ENCODE measurements around the gene PALM3.
A peak's percentile ranks its signal among the peaks of the same experiment; 100 is the strongest.
"Not testable (repeated sequence)": the region's sequence is repeated elsewhere in the genome, so short reads cannot be mapped to it uniquely, and the experiment has no call there.

PALM3 gene

DNA sequence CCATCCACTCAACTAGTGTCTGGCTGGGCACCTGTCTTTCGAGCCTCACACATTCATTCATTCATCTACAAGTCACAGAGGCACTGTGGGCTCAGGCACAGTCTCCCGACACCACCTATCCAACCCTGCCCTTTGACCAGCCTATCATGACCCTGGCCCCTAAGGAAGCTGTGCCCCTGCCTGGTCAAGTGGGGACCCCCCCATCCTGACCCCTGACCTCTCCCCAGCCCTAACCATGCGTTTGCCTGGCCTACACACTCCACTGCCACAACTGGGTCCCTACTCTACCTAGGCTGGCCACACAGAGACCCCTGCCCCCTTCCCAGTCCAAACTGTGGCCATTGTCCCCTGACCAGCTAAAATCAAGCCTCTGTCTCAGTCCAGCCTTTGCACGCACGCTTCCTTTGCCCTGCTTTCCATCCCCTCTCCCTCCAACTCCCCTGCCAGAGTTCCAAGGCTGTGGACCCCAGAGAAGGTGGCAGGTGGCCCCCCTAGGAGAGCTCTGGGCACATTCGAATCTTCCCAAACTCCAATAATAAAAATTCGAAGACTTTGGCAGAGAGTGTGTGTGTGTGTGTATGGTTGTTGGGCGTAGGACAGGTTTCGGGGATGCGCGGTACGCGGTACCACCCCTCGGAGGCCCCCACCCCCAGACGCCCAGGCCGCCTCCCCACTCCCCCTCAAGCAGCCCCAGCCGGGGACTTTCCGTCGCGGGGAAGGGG is 30.7 kb downstream of the PALM3 start:
- no peak for DNase-seq

DNA sequence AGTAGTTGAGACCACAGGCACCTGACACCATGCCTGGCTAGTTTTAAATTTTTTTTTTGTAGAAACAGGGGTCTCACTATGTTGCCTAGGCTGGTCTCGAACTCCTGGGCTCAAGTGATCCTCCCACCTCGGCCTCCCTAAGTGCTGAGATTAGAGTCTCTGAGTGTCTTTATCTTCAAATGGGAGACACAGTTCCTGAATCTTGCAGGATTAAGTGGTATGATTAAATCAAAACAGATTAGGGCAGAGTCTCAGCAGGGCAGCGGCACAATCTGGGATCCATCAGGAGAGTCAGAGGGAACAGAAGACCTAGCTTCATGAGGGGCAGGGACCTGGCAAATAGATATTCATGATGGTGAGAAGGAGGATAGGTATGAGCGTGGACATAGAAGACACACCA is 33.0 kb downstream of the PALM3 start:
- no peak for DNase-seq

DNA sequence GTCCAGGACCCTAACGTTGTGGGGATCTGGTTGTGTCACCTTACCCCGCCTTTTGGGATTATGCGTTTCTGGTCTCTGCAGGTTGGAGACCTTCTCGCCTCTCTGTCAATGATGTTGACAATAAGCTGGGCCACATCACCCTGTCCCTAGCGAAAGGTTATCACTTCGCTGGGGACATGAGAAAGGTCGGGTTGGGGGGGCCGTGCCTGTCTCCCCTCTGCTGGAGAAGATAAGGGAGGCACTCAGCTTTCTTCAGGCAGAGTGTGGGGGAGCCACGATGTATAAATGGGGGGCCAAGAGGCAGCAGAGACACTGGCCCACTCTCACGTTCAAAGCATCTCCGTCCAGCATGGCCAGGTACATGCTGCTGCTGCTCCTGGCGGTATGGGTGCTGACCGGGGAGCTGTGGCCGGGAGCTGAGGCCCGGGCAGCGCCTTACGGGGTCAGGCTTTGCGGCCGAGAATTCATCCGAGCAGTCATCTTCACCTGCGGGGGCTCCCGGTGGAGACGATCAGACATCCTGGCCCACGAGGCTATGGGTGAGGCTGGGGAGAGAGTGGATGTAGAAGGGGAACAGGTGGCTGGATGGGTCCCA is 33.9 kb downstream of the PALM3 start, which contains the start of gene RLN3:
Gene RLN3 (plus strand): TSS at position 293 of the 595 bp plus-strand sequence. CDS start 57 bp downstream, at position 350.
- no peak for DNase-seq

DNA sequence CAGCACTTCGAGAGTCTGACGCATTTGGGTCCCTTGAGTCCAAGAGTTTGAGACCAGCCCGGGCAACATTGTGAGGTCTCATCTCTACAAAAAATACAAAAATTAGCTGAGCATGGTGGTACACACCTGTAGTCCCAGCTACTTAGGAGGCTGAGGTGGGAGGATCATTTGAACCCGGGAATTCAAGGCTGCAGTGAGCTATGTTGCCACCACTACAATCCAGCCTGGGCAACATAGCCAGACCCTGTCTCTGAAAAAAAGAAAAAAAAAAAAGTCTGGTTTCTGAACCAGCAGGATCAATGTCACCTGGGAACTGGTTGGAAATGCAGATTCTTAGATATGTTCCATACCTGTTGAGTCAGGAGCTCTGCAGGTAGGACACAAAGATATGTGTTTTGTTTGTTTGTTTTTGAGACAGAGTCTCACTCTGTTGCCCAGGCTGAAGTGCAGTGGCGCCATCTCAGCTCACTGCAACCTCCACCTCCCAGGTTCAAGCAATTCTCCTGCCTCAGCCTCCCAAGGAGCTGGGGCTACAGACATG is 35.2 kb downstream of the PALM3 start:
- not testable (repeated sequence) for DNase-seq

DNA sequence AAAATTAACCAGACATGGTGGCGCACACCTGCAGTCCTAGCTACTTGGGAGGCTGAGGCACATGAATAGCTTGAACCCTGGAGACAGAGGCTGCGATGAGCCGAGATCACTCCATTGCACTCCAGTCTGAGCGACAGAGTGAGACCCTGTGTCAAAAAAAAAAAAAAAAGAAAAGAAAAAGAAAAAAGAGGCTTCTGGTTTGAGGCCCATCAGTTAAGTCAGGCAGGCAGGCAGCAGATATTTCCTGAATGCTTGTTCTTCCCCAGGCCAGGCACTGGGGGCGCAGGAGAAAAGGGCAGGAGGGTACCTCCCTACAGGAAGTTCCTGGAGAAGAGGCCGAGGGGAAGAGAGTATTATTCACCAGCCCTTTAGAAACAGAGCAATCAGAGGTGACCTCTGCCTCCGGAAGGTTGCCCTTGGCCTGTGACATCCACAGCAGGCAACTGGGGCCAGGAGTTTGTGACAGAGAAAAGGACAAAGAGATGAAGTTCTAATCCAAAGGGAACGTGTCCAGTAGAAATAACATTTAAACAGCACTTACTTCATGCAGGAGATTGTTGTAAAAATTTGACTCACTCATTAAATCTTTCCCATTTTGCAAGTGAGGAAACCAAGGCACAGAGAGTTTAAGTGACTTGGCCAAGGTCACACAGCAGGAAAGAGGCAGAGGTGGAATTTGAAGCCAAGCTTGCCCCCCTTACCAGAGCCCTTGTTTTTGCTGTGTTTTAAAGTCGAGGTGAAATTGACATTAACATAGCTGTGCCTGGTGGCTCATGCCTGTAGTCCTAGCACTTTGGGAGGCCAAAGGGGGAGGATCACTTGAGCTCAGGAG is 38.3 kb downstream of the PALM3 start:
- DNase-seq, result no peak

DNA sequence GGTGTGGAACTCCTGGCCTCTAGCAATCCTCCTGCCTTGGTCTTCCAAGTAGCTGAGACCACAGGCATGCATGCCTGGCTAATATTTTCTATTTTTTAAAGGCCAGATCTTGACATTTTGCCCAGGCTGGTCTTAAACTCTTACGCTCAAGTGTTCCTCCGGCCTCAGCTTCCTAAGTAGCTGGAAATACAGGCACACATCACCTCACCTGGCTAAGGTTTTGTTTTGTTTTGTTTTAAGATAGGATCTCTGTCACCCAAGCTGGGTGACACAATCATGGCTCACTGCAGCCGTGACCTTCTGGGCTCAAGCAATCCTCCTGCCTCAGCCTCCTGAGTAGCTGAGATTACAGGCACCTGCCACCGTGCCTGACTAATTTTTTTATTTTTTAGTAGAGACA is 39.4 kb downstream of the PALM3 start:
- DNase-seq, result no peak

DNA sequence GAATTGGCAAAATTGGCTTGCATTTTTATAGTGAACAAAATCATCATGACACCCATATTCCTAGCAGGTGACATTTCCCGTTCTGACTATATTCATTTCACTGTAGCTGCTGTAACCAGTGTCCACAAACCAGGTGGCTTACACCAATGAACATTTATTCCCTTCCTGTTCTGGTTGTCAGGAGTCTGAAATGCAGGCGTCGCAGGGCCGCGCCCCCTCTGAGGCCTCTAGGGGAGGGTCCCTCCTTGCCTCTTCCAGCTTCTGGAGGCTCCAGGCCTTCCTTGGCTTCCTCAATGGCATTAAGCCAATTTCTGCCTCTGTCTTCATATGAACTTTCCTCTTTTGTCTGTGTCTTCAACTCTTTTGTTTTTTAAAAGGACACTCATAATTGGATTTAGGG is 40.4 kb downstream of the PALM3 start:
- no peak for DNase-seq

DNA sequence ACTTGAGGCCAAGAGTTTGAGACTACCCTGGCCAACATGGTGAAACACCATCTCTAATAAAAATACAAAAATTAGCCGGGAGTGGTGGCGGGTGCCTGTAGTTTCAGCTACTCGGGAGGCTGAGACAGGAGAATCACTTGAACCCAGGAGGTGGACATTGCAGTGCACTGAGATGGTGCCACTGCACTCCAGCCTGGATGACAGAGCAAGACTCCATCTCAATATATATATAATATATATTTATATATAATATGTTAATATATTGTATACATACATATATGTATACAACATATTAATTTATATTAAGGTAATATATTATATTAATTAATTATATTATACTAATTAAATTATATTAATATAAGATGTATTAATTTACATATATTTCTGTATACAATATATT is 42.1 kb downstream of the PALM3 start:
- not testable (repeated sequence) for DNase-seq

DNA sequence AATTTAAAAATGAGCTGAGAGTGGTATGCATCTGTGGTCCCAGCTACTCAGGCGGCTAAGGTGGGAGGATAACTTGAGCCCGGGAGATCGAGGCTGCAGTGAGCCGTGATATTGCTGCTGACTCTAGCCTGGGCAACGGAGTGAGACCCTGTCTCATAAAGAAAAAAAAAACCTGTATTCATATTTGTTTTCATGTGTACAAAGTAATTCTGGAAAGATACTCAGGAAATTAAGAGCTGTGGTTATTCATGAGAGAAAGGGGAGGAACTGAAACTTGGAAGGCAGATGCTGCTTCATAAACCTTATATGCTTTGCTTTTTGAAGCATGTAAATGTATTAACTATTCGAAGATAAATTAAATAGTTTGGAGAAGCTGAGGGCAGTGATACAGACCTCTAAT is 42.8 kb downstream of the PALM3 start:
- no peak for DNase-seq

DNA sequence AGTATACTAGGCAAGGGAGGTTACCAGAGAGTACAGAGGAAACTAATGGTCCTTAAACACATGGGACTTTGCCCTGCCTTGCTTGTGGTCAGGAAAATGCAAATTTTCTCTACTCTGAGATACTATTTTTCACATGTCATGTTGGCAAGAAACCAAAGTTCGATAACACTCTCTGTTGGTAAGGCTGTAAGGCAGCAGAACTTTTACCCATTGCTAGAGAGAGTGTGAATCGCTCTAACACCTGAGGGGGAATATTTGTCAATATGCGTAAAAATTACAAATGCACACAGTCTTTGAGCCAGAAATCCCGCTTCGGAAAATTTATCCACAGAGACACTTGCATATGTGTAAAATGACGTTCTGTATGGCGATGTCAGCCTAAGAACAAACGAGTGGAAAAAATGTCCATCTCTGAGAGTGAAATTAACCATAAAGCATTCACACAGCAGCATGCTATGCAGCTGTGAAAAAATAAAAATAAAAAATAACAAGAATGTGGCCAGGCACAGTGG is 46.3 kb downstream of the PALM3 start:
- no peak for DNase-seq

DNA sequence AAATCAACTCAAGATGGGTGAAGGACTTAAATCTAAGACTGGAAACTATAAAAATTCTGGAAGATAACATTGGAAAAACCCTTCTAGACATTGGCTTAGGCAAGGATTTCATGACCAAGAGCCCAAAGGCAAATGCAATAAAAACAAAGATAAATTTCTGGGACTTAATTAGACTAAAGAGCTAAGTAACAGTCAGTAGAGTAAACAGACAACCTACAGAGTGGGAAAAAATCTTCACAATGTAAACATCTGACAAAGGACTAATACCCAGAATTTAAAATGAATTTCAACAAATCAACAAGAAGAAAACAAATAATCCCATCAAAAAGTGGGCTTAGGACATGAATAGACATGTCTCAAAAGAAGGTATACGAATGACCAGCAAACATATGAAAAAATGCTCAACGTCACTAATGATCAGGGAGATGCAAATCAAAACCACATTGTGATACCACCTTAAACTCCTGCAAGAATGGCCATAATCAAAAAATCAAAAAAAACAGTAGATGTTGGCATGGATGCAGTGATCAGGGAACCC is 49.4 kb downstream of the PALM3 start:
- DNase-seq, result no peak

DNA sequence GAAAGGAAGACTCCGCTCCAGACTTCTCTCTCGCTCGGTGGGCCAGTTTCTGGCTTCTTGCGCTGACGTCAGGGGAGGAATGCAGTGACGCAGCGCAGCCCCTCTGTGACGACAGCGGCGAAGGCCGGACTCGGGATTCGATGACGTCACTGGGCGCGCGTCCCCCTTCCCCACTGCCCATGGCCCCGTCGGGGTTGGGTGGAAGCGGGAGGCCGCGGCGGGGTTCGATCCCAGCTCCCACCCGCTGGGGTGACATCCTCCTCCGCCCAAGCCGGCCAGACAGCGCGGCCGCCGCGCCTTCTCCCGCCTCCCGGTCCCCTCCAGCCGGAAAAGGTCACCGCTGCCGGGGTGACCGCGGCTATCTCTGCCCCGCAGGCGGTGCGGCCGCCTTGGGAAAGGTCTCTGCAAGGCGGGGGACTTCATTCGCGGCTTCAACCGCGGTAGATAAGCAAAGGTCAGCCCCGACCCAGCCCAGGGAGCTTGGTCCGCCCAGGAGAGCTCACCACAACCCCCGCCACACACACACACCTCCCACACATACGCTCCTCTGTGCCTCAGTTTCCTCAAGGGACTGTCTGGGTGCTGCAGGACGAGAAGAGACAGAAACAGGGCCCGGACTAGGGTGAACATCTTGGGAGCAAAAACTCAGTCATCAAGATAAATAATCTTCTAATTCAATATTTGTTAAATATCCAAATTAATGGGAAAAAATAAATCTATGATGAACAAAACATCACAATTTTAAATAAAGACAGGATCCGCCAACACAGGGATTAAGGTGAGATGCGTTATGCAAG is 54.9 kb downstream of the PALM3 start:
- DNase-seq, result peak; percentile 94

DNA sequence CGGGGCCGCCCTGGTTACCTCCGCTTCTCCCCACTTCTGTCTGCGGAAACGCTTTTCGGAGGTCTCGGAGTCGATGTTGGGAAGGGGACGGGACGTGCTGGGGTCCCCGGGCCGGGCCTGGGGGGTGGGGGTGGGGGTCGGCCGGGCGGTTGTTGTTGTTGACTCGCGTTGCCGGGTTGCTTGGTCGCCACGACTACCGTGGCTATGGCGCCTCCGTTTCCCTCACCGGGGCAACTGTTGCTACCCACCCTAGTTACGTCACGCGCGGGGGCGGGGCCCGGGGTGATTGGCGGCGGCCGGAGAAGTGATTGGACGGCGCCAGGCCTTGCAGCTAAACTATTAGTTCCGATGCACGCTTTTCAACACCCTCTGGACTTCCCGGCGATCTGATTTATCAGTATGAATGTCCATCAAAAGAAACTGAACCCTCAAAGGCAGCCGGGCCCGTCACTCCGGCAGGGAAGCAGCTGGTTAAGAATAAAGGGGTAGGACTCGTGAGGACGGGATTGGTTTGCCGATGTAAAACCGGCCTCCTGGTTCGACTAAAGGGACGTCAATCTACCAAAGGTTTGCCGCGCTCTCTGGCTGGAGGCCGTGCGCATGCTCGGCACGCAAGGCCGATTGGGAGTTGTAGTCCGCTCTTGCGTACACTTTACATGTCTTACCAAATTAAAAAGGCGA is 55.7 kb downstream of the PALM3 start, which contains the start of gene RFX1:
Gene RFX1 (minus strand): TSS at position 236 of the 681 bp plus-strand sequence. CDS start 12,477 bp downstream, outside the sequence.
- DNase-seq, result peak; percentile 99

DNA sequence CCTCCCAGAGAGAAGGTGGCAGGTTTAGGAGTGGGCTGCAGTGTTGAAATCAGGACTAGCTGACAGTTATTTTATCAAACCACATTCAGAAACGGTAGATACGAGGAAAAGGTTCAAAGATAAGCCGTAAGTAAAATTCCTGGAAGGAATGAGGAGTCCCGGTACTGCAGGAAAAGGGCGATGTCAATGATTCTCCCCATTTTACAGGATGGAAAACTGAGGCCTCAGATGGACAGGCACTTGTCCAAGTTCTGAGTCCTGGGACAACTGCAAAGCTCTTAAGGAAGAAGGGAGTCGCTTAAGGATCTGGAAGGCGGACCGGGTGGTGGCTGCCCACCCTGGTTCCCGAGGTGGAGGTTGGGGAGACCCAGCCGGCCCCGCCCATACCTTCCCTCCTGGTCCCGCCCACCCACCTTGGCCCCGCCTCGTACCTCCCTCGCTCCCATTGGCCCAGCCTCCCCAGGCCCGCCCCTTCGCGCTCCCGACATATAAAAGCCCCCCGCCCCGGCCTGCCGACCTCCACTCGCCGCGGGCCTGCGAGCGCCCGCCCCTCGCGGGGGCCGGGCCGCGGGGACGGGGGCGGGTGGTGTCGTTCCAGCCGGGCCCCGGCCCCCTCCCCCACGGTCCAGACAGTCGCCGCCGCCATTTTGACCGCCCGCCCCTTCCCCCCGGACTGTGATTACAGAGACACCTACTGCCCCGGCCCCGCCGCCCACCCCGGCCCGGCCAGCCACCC is 56.4 kb downstream of the PALM3 start:
- peak; percentile 74 for DNase-seq

DNA sequence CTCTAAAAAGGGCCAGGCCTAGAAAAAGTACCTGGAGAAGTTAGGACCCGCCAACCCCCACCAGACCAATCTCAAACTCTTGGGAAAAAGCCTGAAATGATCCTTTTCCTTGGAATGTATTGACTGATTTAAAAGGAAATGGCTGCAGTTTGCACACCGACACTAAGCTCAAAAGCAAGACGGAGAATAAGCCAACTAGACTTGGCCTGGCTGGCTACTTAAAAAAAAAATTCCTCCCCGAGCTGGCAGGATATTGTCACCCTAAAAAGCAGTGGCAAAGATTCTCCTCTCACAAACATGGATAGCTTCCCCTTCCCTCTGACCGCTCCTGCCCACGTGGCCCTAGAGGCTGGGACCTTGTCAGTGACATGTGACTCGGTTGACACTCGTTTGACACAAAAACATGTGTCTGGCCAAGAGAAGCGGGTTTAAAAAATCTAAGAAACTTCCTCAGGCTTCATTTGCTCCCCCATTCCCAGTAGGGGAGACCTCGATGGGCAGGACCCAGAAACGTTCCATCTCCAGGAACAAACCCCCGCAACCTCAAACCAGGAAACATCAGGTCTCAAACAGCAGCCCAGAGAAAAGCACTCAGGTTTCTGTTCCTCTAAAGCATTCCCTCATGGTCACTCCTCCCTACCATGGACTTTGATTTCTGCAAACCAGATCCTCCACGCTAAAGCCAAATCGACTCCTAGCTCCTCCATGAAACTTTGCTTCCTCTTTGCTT is 57.1 kb downstream of the PALM3 start:
- DNase-seq, result no peak
